ENCODE data around the gene PEPD.

GRCh38 chr19:33490041-33490451 is 31.5 kb downstream of the PEPD start:
- TF ChIP-seq CTCF (IDR thresholded peaks at IDR 0.05; ENCODE audit: low read length) (no peak), EZH2 (optimal IDR thresholded peaks at IDR 0.05; ENCODE audit: low read depth, low read length) (no peak)
